GM19328 (cell line): ENCODE results near the gene TIMM23.
"Not testable (repeated sequence)": the region's sequence is repeated elsewhere in the genome, so short reads cannot be mapped to it uniquely, and the experiment has no call there.

Source experiments
- ATAC-seq: cut with Tn5 transposase; IDR thresholded peaks from one replicate; pipeline ENCODE4 v1.9.1; 2021; ENCODE audit warnings: mild to moderate bottlenecking, moderate library complexity; ENCODE audit not compliant: unreplicated experiment

Gene TIMM23

GRCh38 chr10:46020344-46020657 is 48.0 kb downstream of the TIMM23 start:
- no peak for ATAC-seq

GRCh38 chr10:46022978-46023702 is 50.9 kb downstream of the TIMM23 start:
- ATAC-seq, result peak; percentile 94

- no peak for ATAC-seq
Measured at GRCh38 chr10:46024948-46025347, 52.7 kb downstream of the TIMM23 start.

- ATAC-seq, result no peak
Measured at GRCh38 chr10:46025406-46025805, 53.1 kb downstream of the TIMM23 start.

GRCh38 chr10:46026106-46026505 is 53.8 kb downstream of the TIMM23 start:
- no peak for ATAC-seq

GRCh38 chr10:46028584-46029460 is 56.5 kb downstream of the TIMM23 start:
- ATAC-seq, result peak; percentile 40

- ATAC-seq, result no peak
Measured at GRCh38 chr10:46029461-46030030, 57.3 kb downstream of the TIMM23 start.

GRCh38 chr10:46030091-46030937 is 58.0 kb downstream of the TIMM23 start, which contains the start of gene NCOA4:
NCOA4 (minus strand) TSS chr10:46030623; CDS start chr10:46016680, 13,943 bp downstream.
- ATAC-seq, result peak; percentile 95

- ATAC-seq, result no peak
Measured at GRCh38 chr10:46031648-46032532, 59.6 kb downstream of the TIMM23 start.

GRCh38 chr10:46033602-46034011 is 61.3 kb downstream of the TIMM23 start:
- no peak for ATAC-seq

- ATAC-seq, result no peak
Measured at GRCh38 chr10:46035923-46036849, 63.9 kb downstream of the TIMM23 start.

GRCh38 chr10:46037107-46037825 is 65.0 kb downstream of the TIMM23 start:
- no peak for ATAC-seq

GRCh38 chr10:46040004-46040403 is 67.7 kb downstream of the TIMM23 start:
- ATAC-seq, result no peak

GRCh38 chr10:46042527-46042926 is 70.2 kb downstream of the TIMM23 start:
- no peak for ATAC-seq

- no peak for ATAC-seq
Measured at GRCh38 chr10:46046261-46046660, 74.0 kb downstream of the TIMM23 start, which contains the start of gene MSMB. MSMB (minus strand) TSS chr10:46046269; CDS start chr10:46046237, 32 bp downstream.

- no peak for ATAC-seq
Measured at GRCh38 chr10:46048152-46048551, 75.9 kb downstream of the TIMM23 start.

- not testable (repeated sequence) for ATAC-seq
Measured at GRCh38 chr10:46049497-46049831, 77.2 kb downstream of the TIMM23 start.
